NCI-H2227 (cell line): ENCODE data around the gene WNT2.
"Not testable (repeated sequence)": the region's sequence is repeated elsewhere in the genome, so short reads cannot be mapped to it uniquely, and the experiment has no call there.

Source experiments
- DNase-seq: peaks from one replicate; lab custom pipeline; 2025; ENCODE audit not compliant: unreplicated experiment; lab: John Stamatoyannopoulos, UW

The WNT2 gene

DNA sequence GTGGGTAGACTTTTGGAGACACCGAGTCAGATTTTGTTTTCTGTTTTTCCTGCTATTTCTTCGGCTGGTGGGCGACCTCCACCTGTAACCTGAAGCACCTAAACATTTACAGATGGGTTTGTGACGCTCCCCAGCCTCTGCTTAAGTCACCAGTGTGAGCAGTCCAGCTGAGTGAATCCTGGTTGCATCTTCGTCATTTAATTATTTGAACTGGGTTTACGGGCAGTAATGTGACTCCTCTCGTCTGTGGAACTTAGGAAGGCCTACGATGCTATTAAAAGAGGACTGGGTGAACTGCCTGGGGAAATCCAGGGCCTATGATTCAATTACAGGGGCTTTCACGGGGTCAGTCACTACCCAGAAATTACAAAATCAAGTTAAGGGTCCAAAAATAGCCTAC lies 52.5 kb downstream of the WNT2 start:
- DNase-seq = no peak

DNA sequence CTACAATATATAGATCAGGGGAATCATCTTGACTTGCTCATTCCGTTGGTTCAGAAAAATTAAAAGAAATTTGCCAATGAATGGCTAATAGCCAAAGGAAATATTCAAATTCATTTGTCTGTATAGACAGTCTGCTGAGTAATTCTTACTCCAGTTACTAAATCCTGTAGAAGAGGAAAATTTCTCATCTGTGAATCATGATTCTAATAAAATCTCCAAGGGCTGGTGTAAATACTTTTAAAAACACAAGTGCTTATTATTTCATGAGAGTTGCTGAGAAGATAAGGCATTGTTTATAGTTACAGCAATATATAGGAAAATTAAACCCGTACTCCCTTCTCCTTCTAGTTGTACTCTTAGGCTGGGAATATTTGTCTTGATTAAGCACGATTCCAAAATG lies 53.0 kb downstream of the WNT2 start:
- DNase-seq = no peak

- no peak for DNase-seq
Measured at GRCh38 chr7:117269417-117269816, 53.4 kb downstream of the WNT2 start.

DNA sequence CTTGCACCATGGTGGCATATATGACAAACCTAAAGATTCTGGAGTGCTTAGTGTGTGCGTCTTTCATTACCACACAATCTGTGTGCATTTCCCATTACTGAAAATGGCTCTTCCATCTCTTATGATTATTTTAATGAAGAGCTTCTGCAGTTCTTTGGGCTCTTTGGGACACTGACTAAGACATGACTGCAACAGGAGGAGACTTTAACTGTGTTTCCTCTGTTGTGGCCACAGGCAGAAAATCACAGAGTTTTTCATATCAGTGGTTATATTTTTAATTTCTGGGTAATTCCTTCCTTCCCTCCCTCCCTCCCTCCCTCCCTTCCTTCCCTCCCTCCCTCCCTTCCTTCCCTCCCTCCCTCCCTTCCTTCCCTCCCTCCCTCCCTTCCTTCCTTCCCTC lies 58.1 kb downstream of the WNT2 start:
- no peak for DNase-seq

- DNase-seq = no peak
Measured at GRCh38 chr7:117262546-117262945, 60.3 kb downstream of the WNT2 start.

DNA sequence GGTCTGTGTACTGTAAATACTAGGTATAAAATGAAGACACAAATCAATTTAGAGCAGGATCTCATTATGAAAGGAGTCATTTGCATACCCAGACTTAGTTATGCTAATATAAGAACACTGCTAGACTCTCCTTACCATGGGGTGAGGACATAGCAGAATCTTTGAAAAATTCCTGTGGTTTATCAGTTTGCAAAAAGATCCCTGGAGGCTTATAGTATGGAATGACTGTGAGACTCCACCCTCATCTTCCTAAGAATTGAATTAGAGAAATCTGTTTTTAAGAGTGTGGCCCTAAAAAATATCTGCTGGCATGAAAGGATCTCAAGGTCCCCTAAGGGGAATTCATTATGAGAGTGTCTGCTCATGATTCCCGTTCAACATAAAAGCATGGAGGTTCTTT lies 63.2 kb downstream of the WNT2 start:
- no peak for DNase-seq

DNA sequence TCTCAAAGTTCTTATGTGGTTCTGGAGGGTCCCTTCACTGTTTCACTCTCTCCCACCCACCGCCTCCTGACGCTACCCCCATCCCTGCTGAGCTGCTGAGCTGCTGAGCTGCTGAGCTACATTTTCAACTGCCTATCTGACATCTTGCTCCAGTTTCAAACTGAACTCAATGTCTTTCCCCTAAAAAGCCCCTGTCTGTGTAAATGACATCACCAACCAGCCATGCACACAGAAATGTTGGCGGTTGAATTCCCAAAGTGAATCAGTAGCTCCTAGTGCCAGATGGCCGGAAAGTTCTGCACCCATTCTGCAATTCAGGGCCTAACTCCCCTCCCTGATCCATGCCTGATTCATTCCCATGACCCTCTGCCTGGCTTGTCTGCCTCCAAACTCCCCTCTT lies 71.2 kb downstream of the WNT2 start:
- no peak for DNase-seq

GRCh38 chr7:117250801-117251200 lies 72.1 kb downstream of the WNT2 start:
- no peak for DNase-seq

DNA sequence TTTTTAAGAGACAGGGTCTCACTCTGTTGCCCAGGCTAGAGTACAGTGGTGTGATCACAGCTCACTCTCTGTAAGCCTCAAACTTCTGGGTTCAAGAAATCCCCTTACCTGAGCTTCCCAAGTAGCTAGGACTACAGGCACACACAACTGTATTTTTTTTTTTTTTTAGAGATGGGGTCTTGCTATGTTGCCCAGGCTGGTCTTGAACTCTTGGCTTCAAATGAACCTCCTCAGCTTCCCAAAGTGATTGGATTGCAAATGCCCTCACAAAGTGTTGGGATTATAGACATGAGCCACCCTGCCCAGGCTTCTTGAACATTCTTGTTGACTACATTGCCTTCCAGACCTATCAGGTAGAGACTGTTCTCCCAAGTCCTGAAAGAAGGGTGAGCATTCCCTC lies 72.6 kb downstream of the WNT2 start:
- no peak for DNase-seq

GRCh38 chr7:117249696-117250095 lies 73.2 kb downstream of the WNT2 start:
- no peak for DNase-seq

- DNase-seq = no peak
Measured at GRCh38 chr7:117248829-117249228, 74.0 kb downstream of the WNT2 start.

DNA sequence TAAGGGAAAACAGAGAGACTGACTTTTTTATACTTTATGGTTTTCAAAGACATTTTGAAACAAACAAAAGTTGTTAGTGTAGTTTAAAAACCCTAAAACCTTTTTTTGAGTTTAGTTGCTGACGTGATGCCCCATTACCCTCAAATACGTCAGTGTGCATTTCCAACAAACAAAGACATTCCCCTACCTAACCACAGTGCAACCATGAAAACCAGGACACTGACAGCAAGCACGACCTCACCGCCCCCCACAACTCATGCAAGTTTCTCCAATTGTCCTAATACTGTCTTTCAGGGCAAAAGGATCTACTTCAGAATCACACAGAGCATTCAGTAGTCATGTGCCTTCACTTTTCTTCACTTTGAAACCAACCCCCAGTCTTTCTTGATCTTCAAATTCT lies 75.0 kb downstream of the WNT2 start:
- no peak for DNase-seq

GRCh38 chr7:117245703-117246102 lies 77.2 kb downstream of the WNT2 start:
- not testable (repeated sequence) for DNase-seq

- no peak for DNase-seq
Measured at GRCh38 chr7:117243390-117243789, 79.5 kb downstream of the WNT2 start.

GRCh38 chr7:117241088-117241487 lies 81.8 kb downstream of the WNT2 start:
- no peak for DNase-seq

- DNase-seq = no peak
Measured at GRCh38 chr7:117238937-117239336, 83.9 kb downstream of the WNT2 start.

- no peak for DNase-seq
Measured at GRCh38 chr7:117238472-117238871, 84.4 kb downstream of the WNT2 start.

DNA sequence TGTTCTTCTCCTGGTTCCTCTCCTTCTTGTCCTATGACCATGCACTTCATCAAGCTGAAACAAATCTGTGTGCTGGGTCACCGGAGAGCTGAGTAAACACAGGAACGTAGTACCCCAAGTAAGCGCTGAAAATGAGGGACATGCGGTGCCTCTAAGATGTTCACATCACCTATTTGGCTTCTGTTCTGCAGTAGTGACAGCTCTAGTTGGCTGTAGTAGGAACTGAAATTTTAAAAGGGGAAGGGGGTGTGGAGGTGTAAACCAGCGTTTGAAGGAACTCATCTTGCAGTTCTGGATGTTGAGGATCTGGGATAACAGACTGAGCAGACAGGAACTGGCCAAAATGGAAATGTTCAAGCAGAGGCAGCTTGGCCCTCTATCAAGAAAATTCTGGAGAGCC lies 85.2 kb downstream of the WNT2 start:
- no peak for DNase-seq

DNA sequence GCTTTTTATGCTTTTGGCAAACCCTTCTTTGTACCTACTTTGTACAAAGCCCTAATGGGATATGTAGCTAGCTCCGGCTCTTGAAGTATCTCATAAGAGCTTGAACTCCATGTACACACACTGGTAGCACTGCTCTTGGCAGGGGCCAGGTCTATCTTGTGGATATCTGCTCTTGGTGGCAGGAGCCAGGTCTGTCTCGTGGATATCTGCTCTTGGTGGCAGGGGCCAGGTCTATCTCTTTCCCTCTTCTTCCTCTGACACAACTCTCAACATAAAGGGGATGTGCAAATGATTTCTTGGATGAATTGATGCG lies 91.9 kb downstream of the WNT2 start:
- DNase-seq = no peak

GRCh38 chr7:117230276-117231046 lies 92.4 kb downstream of the WNT2 start:
- DNase-seq = no peak

GRCh38 chr7:117229350-117229749 lies 93.5 kb downstream of the WNT2 start:
- DNase-seq = no peak

- DNase-seq = no peak
Measured at GRCh38 chr7:117227091-117227490, 95.8 kb downstream of the WNT2 start.

DNA sequence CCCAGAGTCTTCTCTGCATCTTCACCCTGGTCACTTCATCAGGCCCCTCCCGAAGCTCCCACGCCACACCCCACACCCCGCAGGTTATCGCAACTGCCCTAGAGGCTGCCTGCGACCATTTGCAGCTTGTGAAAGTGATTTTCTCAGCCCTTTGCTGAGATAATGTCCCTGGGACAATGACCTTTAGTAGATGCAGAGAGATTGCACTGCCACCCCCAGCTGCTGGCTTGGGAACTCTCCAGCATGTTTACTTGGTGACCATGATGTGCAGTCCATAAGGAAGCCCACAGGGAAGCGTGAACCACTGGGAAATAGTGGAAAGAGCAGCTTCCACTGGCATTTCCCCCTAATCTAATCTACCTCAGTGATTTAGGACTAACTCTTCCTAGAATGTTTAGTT lies 97.3 kb downstream of the WNT2 start:
- no peak for DNase-seq
